Measurements from ENCODE around the gene REG3G. TPM values are rescaled to one million over a fixed set of nuclear protein-coding genes. Genes with fewer than 3 reads are reported as not detected.
A peak's percentile ranks its signal among the peaks of the same experiment; 100 is the strongest.

REG3G gene
- total and polyA plus RNA-seq, 10 of the 15 experiments (the other 5 are each of a cell fraction or from before 2014, with no cell fraction given), result 0.33 TPM; not detected in 9

DNA sequence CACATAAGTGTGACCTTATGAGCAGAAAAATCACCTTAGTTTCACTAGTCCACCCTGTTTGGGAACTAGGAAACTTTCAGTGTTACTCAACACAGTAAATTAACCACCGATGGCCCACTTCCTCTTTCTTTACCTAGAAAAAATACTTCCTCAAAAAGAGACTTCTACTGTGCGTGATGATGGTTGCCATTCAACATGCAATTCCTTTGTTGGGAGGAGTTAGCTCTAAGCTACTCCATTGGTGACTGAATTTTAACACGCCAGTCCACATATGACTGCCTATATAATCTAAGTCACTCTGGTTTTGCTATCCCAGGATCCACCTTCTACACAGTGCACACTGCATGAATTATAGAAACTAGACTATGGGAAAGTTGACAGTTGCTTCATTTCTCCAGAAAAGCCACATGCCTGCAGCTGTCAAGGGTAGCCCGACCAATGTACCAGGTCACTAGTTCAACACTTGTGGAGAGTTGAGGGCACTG is 47.8 kb upstream of the REG3G start (continued):
- TF ChIP-seq BCL11A (IDR thresholded peaks at IDR 0.05; ENCODE audit: low read depth, low read length) (peak; percentile 96), FOXM1 (IDR thresholded peaks at IDR 0.05; ENCODE audit: low read depth, low read length) (peak; percentile 60; the same call in 1 of the 2 replicates), DPF2 (IDR thresholded peaks at IDR 0.05) (peak; percentile 99), TBL1XR1 (IDR thresholded peaks at IDR 0.05; ENCODE audit: low read depth, low read length) (peak; percentile 50; the same call in 1 of the 2 replicates), SUPT20H (IDR thresholded peaks at IDR 0.05; ENCODE audit: borderline replicate concordance, control insufficient read depth, low read depth, low read length) (no peak), ZZZ3 (IDR thresholded peaks at IDR 0.05; ENCODE audit: control insufficient read depth, insufficient read length, low read depth) (no peak), IKZF1 (conservative IDR thresholded peaks at IDR 0.05) (peak; percentile 98), RELA (IDR thresholded peaks at IDR 0.05; ENCODE audit: borderline replicate concordance, partially characterized antibody) (peak; percentile 65), SIN3A (IDR thresholded peaks at IDR 0.05; ENCODE audit: low read depth, low read length) (no peak), TAF1 (IDR thresholded peaks at IDR 0.05; ENCODE audit: borderline replicate concordance, low read depth, low read length) (no peak), ASH2L (IDR thresholded peaks at IDR 0.05; ENCODE audit: borderline replicate concordance, low read depth) (no peak), EP300 (IDR thresholded peaks at IDR 0.05; ENCODE audit: borderline replicate concordance in 1 of 2, control insufficient read depth in 1 of 2, low read depth in 2 of 2, low read length in 2 of 2) (peak; percentile 87 to 99), RCOR1 (conservative IDR thresholded peaks at IDR 0.05; ENCODE audit: low read depth, low read length) (peak; percentile 88; the same call in 1 of the 2 replicates), MTA3 (IDR thresholded peaks at IDR 0.05; ENCODE audit: borderline replicate concordance, low read length) (no peak), SREBF1 (IDR thresholded peaks at IDR 0.05; ENCODE audit: low read length) (no peak), CHD2 (IDR thresholded peaks at IDR 0.05; ENCODE audit: borderline replicate concordance, low read depth, low read length) (peak; percentile 58), ZNF384 (IDR thresholded peaks at IDR 0.05; ENCODE audit: borderline replicate concordance, low read depth, low read length) (peak; percentile 87), GABPA (IDR thresholded peaks at IDR 0.05; ENCODE audit: low read depth) (0 out of 2 replicates have a peak, but pooled peaks have one; percentile 20), MXI1 (IDR thresholded peaks at IDR 0.05; ENCODE audit: low read depth, low read length) (0 out of 2 replicates have a peak, but pooled peaks have one; percentile 10), CBX5 (IDR thresholded peaks at IDR 0.05; ENCODE audit: low read depth) (peak; percentile 82; the same call in 1 of the 2 replicates), YY1 (IDR thresholded peaks at IDR 0.05; ENCODE audit: low read depth, low read length) (0 out of 2 replicates have a peak, but pooled peaks have one; percentile 29), ZNF207 (IDR thresholded peaks at IDR 0.05; ENCODE audit: borderline replicate concordance) (no peak), BACH1 (IDR thresholded peaks at IDR 0.05; ENCODE audit: borderline replicate concordance) (peak; percentile 94; the same call in 1 of the 2 replicates), PAX5 (IDR thresholded peaks at IDR 0.05; ENCODE audit: borderline replicate concordance, low read depth, low read length) (peak; percentile 73; the same call in 1 of the 2 replicates)
- TF ChIP-seq, protein P1, sequence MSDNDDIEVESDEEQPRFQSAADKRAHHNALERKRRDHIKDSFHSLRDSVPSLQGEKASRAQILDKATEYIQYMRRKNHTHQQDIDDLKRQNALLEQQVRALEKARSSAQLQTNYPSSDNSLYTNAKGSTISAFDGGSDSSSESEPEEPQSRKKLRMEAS (IDR thresholded peaks at IDR 0.05; ENCODE audit: low read depth, low read length), result no peak
- TF ChIP-seq, protein P2, sequence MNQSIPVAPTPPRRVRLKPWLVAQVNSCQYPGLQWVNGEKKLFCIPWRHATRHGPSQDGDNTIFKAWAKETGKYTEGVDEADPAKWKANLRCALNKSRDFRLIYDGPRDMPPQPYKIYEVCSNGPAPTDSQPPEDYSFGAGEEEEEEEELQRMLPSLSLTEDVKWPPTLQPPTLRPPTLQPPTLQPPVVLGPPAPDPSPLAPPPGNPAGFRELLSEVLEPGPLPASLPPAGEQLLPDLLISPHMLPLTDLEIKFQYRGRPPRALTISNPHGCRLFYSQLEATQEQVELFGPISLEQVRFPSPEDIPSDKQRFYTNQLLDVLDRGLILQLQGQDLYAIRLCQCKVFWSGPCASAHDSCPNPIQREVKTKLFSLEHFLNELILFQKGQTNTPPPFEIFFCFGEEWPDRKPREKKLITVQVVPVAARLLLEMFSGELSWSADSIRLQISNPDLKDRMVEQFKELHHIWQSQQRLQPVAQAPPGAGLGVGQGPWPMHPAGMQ (IDR thresholded peaks at IDR 0.05; ENCODE audit: borderline replicate concordance), result no peak
- TF ChIP-seq, protein P3, sequence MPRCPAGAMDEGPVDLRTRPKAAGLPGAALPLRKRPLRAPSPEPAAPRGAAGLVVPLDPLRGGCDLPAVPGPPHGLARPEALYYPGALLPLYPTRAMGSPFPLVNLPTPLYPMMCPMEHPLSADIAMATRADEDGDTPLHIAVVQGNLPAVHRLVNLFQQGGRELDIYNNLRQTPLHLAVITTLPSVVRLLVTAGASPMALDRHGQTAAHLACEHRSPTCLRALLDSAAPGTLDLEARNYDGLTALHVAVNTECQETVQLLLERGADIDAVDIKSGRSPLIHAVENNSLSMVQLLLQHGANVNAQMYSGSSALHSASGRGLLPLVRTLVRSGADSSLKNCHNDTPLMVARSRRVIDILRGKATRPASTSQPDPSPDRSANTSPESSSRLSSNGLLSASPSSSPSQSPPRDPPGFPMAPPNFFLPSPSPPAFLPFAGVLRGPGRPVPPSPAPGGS (IDR thresholded peaks at IDR 0.05; ENCODE audit: borderline replicate concordance, insufficient read depth, low read depth, low read length, poor library complexity, severe bottlenecking), result no peak
- TF ChIP-seq, protein P4, sequence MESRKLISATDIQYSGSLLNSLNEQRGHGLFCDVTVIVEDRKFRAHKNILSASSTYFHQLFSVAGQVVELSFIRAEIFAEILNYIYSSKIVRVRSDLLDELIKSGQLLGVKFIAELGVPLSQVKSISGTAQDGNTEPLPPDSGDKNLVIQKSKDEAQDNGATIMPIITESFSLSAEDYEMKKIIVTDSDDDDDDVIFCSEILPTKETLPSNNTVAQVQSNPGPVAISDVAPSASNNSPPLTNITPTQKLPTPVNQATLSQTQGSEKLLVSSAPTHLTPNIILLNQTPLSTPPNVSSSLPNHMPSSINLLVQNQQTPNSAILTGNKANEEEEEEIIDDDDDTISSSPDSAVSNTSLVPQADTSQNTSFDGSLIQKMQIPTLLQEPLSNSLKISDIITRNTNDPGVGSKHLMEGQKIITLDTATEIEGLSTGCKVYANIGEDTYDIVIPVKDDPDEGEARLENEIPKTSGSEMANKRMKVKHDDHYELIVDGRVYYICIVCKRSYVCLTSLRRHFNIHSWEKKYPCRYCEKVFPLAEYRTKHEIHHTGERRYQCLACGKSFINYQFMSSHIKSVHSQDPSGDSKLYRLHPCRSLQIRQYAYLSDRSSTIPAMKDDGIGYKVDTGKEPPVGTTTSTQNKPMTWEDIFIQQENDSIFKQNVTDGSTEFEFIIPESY (IDR thresholded peaks at IDR 0.05), result no peak
